ENCODE measurements around the gene B3GLCT. TPM values are rescaled to one million over a fixed set of nuclear protein-coding genes. Genes with fewer than 3 reads are reported as not detected.

B3GLCT gene
- polyA plus RNA-seq, 2 donors, result 1.9 to 2.0 TPM

DNA sequence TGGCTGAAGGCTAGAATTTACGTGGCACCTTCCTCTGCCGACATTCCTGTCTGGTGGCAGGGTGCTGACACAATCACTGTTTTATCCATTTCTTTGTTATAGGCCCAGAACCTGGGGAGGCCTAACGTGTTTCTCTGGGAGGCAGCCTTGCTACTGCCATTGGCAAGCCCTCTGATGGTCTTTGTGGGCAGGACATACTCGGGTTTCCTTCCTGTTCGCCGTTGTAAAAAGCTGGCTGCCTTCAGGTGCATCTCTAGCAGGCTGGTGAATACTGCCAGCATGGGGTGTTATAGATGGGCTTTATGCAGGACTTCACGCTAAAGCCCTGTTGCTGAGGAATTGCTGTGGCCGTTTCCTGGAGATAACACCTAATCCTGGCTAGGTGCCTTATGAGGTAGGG lies 28.1 kb downstream of the B3GLCT start:
- 79 to 85% methylated on average over 8 of the region's 8 CpGs for WGBS, 2 donors
- no peaks in the 10 kb centered on the region for H3K36me3 ChIP-seq (ENCODE audit: control insufficient read depth in 2 of 2, insufficient read depth in 2 of 2, low read length in 1 of 2)
- no peaks in the 10 kb centered on the region for H3K27me3 ChIP-seq (ENCODE audit: control insufficient read depth in 1 of 2, insufficient read depth in 2 of 2, low read length in 2 of 2)
- H3K4me3 ChIP-seq (ENCODE audit: low read depth in 1 of 2, low read length in 2 of 2), result no peak overlapping the region
- peaks cover 0 to 2% of the 10 kb centered on the region in 2 donors for H3K4me1 ChIP-seq (ENCODE audit: control insufficient read depth in 2 of 2, insufficient read depth in 2 of 2, low read length in 1 of 2)
- no peaks in the 10 kb centered on the region for H3K9me3 ChIP-seq (ENCODE audit: control insufficient read depth in 2 of 2, insufficient read depth in 1 of 2, low read depth in 1 of 2, low read length in 1 of 2)
- H3K27ac ChIP-seq (ENCODE audit: low read depth in 2 of 2, low read length in 1 of 2), result no peak overlapping the region

- Histone ChIP-seq H3K36me3 (ENCODE audit: control insufficient read depth in 2 of 2, insufficient read depth in 2 of 2, low read length in 1 of 2) (no peaks in the 10 kb centered on the region), H3K27ac (ENCODE audit: low read depth in 2 of 2, low read length in 1 of 2) (no peak overlapping the region), H3K27me3 (ENCODE audit: control insufficient read depth in 1 of 2, insufficient read depth in 2 of 2, low read length in 2 of 2) (no peaks in the 10 kb centered on the region), H3K4me3 (ENCODE audit: low read depth in 1 of 2, low read length in 2 of 2) (no peak overlapping the region), H3K4me1 (ENCODE audit: control insufficient read depth in 2 of 2, insufficient read depth in 2 of 2, low read length in 1 of 2) (no peaks in the 10 kb centered on the region), H3K9me3 (ENCODE audit: control insufficient read depth in 2 of 2, insufficient read depth in 1 of 2, low read depth in 1 of 2, low read length in 1 of 2) (no peaks in the 10 kb centered on the region)
- WGBS, 2 donors, result 79 to 84% methylated on average over 6 of the region's 6 CpGs
These were observed 35.0 kb downstream of the B3GLCT start for GRCh38 chr13:31234729-31235128.

DNA sequence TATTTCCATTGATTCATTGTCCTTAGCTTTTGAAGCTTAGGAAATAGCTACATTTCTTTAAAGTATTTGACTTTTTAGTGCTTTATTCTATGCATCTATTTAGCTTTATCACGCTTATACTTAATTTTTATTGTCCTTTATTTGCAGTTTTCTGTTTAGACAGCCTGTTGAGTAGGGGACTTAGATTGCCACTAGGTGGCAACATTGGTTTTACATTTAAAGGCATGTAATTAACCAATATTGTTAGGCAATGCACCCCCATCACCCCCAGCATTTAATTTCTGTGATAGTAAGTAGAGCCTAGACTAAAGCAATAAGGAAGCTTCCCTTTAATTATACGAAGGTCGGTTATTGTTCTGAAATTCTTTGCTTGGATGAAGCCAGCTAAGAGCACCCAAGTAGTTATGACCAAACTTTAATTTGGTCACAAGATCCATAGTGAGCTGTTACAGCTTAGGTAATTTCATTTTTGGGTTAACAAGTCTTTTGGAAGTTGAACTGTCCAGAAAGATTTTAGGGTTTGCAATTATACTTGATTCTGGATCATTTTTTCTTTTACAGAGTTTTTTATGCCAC lies 36.5 kb downstream of the B3GLCT start:
- WGBS, 2 donors, result 42 to 47% methylated on average over 3 of the region's 3 CpGs
- Histone ChIP-seq H3K27ac (ENCODE audit: low read depth in 2 of 2, low read length in 1 of 2) (no peak overlapping the region), H3K4me3 (ENCODE audit: low read depth in 1 of 2, low read length in 2 of 2) (no peak overlapping the region), H3K9me3 (ENCODE audit: control insufficient read depth in 2 of 2, insufficient read depth in 1 of 2, low read depth in 1 of 2, low read length in 1 of 2) (no peaks in the 10 kb centered on the region), H3K27me3 (ENCODE audit: control insufficient read depth in 1 of 2, insufficient read depth in 2 of 2, low read length in 2 of 2) (no peaks in the 10 kb centered on the region), H3K4me1 (ENCODE audit: control insufficient read depth in 2 of 2, insufficient read depth in 2 of 2, low read length in 1 of 2) (no peaks in the 10 kb centered on the region), H3K36me3 (ENCODE audit: control insufficient read depth in 2 of 2, insufficient read depth in 2 of 2, low read length in 1 of 2) (no peaks in the 10 kb centered on the region)

GRCh38 chr13:31240921-31241320 lies 41.1 kb downstream of the B3GLCT start:
- Histone ChIP-seq H3K4me3 (ENCODE audit: low read depth in 1 of 2, low read length in 2 of 2) (no peak overlapping the region), H3K36me3 (ENCODE audit: control insufficient read depth in 2 of 2, insufficient read depth in 2 of 2, low read length in 1 of 2) (no peaks in the 10 kb centered on the region), H3K27ac (ENCODE audit: low read depth in 2 of 2, low read length in 1 of 2) (no peak overlapping the region), H3K4me1 (ENCODE audit: control insufficient read depth in 2 of 2, insufficient read depth in 2 of 2, low read length in 1 of 2) (no peaks in the 10 kb centered on the region), H3K9me3 (ENCODE audit: control insufficient read depth in 2 of 2, insufficient read depth in 1 of 2, low read depth in 1 of 2, low read length in 1 of 2) (no peaks in the 10 kb centered on the region), H3K27me3 (ENCODE audit: control insufficient read depth in 1 of 2, insufficient read depth in 2 of 2, low read length in 2 of 2) (no peaks in the 10 kb centered on the region)
- WGBS, 2 donors, result 96 to 98% methylated on average over 2 of the region's 2 CpGs

DNA sequence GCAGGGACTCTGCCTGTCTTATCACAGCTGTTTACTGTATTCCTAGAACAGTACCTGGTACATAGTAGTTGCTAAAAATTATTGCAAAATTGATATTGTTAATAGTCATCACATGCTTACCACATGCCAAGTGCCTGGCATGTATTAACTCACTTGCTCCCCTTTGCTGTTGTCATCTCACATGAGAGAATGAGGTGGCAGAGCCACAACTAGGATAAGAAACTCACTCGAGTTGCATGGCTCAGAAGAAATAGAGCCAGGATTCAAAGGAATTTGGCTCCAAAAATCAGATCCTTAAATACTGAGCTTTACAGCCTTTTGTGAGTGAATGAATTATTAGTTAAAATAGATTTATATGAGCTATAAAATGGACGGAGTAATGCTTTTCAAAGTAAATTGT lies 42.6 kb downstream of the B3GLCT start:
- 53 to 60% methylated on average over 2 of the region's 2 CpGs for WGBS, 2 donors
- Histone ChIP-seq H3K9me3 (ENCODE audit: control insufficient read depth in 2 of 2, insufficient read depth in 1 of 2, low read depth in 1 of 2, low read length in 1 of 2) (no peaks in the 10 kb centered on the region), H3K36me3 (ENCODE audit: control insufficient read depth in 2 of 2, insufficient read depth in 2 of 2, low read length in 1 of 2) (no peaks in the 10 kb centered on the region), H3K4me3 (ENCODE audit: low read depth in 1 of 2, low read length in 2 of 2) (no peak overlapping the region), H3K27me3 (ENCODE audit: control insufficient read depth in 1 of 2, insufficient read depth in 2 of 2, low read length in 2 of 2) (no peaks in the 10 kb centered on the region), H3K27ac (ENCODE audit: low read depth in 2 of 2, low read length in 1 of 2) (no peak overlapping the region), H3K4me1 (ENCODE audit: control insufficient read depth in 2 of 2, insufficient read depth in 2 of 2, low read length in 1 of 2) (no peaks in the 10 kb centered on the region)

DNA sequence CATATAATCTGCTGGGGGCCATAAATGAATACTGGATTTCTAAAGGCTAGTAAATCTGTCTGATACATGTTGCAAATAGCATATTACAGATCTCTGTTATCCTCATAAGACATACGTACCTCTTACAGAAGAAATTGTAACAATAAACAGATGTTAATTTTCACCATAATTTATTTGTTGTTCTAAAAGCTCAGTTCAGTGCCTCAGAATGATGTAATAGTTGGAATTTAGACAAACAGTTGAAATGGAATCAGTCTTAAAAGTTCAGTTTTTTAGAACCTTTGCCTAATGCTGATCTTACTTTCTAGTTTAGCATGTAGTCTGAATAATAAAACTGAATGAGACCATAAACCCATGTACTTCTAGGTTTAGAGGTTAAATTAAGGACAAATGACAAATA lies 43.1 kb downstream of the B3GLCT start:
- Histone ChIP-seq H3K4me1 (ENCODE audit: control insufficient read depth in 2 of 2, insufficient read depth in 2 of 2, low read length in 1 of 2) (no peaks in the 10 kb centered on the region), H3K9me3 (ENCODE audit: control insufficient read depth in 2 of 2, insufficient read depth in 1 of 2, low read depth in 1 of 2, low read length in 1 of 2) (no peaks in the 10 kb centered on the region), H3K36me3 (ENCODE audit: control insufficient read depth in 2 of 2, insufficient read depth in 2 of 2, low read length in 1 of 2) (no peaks in the 10 kb centered on the region), H3K27ac (ENCODE audit: low read depth in 2 of 2, low read length in 1 of 2) (no peak overlapping the region), H3K4me3 (ENCODE audit: low read depth in 1 of 2, low read length in 2 of 2) (no peak overlapping the region), H3K27me3 (ENCODE audit: control insufficient read depth in 1 of 2, insufficient read depth in 2 of 2, low read length in 2 of 2) (no peaks in the 10 kb centered on the region)
- WGBS, 2 donors, result 72 to 77% methylated on average over 1 of the region's 1 CpG

DNA sequence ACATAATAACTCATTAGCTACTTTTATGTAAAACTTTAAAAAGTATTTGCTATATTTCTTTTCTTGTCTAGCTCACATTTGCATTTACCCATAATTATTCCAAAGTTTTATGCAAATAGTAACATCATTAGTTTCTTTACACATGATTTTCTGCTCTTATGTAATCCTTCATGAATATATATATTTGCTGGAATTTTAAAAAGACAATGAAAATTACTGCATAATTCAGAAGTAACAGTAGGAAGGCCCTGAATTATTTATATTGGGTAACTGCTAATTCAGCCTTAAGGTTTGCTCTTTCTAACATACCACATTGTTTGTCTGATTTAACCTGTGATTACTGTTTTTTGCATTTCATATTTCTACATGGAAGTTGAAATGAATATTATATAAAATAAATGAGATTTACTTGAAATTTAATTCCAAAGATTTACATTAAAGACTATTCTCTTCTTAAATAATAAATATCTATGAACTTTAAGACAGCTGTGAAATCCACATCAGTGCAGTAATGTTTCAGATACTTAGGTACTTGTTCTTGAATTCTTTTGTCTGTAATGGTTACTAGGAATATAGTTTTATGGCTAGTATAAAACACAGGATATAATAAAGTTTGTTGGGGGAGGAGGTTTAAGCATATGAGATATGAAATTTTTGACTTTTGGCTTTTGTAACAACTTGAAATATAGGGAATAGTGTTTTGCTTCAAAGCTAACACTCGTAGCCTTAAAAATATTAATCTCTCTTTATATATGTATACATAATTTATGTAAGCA lies 46.0 kb downstream of the B3GLCT start:
- H3K27ac ChIP-seq (ENCODE audit: low read depth in 2 of 2, low read length in 1 of 2), result no peak overlapping the region
- no peaks in the 10 kb centered on the region for H3K4me1 ChIP-seq (ENCODE audit: control insufficient read depth in 2 of 2, insufficient read depth in 2 of 2, low read length in 1 of 2)

GRCh38 chr13:31246918-31247317 lies 47.1 kb downstream of the B3GLCT start:
- peaks cover 0 to 2% of the 10 kb centered on the region in 2 donors for H3K36me3 ChIP-seq (ENCODE audit: control insufficient read depth in 2 of 2, insufficient read depth in 2 of 2, low read length in 1 of 2)
- H3K27ac ChIP-seq (ENCODE audit: low read depth in 2 of 2, low read length in 1 of 2), result no peak overlapping the region
- whole genome bisulfite sequencing, 2 donors, result 84 to 95% methylated on average over 6 of the region's 6 CpGs
- no peaks in the 10 kb centered on the region for H3K27me3 ChIP-seq (ENCODE audit: control insufficient read depth in 1 of 2, insufficient read depth in 2 of 2, low read length in 2 of 2)
- no peaks in the 10 kb centered on the region for H3K9me3 ChIP-seq (ENCODE audit: control insufficient read depth in 2 of 2, insufficient read depth in 1 of 2, low read depth in 1 of 2, low read length in 1 of 2)
- no peak overlapping the region for H3K4me3 ChIP-seq (ENCODE audit: low read depth in 1 of 2, low read length in 2 of 2)
- H3K4me1 ChIP-seq (ENCODE audit: control insufficient read depth in 2 of 2, insufficient read depth in 2 of 2, low read length in 1 of 2), result no peaks in the 10 kb centered on the region

More for the DNA sequence above, 46.0 kb downstream of the B3GLCT start:
- H3K27me3 ChIP-seq (ENCODE audit: control insufficient read depth in 1 of 2, insufficient read depth in 2 of 2, low read length in 2 of 2), result no peaks in the 10 kb centered on the region
- peaks cover 0 to 2% of the 10 kb centered on the region in 2 donors for H3K36me3 ChIP-seq (ENCODE audit: control insufficient read depth in 2 of 2, insufficient read depth in 2 of 2, low read length in 1 of 2)
- no peaks in the 10 kb centered on the region for H3K9me3 ChIP-seq (ENCODE audit: control insufficient read depth in 2 of 2, insufficient read depth in 1 of 2, low read depth in 1 of 2, low read length in 1 of 2)
- WGBS, 2 donors, result 94 to 97% methylated on average over 1 of the region's 1 CpG
- H3K4me3 ChIP-seq (ENCODE audit: low read depth in 1 of 2, low read length in 2 of 2), result no peak overlapping the region

- WGBS, 2 donors, result 80 to 86% methylated on average over 3 of the region's 3 CpGs
- H3K9me3 ChIP-seq (ENCODE audit: control insufficient read depth in 2 of 2, insufficient read depth in 1 of 2, low read depth in 1 of 2, low read length in 1 of 2), result no peaks in the 10 kb centered on the region
These were observed 48.6 kb downstream of the B3GLCT start for GRCh38 chr13:31248361-31248760.

More at GRCh38 chr13:31248361-31248760, 48.6 kb downstream of the B3GLCT start:
- Histone ChIP-seq H3K27me3 (ENCODE audit: control insufficient read depth in 1 of 2, insufficient read depth in 2 of 2, low read length in 2 of 2) (no peaks in the 10 kb centered on the region), H3K36me3 (ENCODE audit: control insufficient read depth in 2 of 2, insufficient read depth in 2 of 2, low read length in 1 of 2) (peaks cover 0 to 2% of the 10 kb centered on the region in 2 donors), H3K4me3 (ENCODE audit: low read depth in 1 of 2, low read length in 2 of 2) (no peak overlapping the region), H3K27ac (ENCODE audit: low read depth in 2 of 2, low read length in 1 of 2) (no peak overlapping the region), H3K4me1 (ENCODE audit: control insufficient read depth in 2 of 2, insufficient read depth in 2 of 2, low read length in 1 of 2) (no peaks in the 10 kb centered on the region)
